Mucosa of stomach (tissue), 1 donor: Measurements from ENCODE around the gene CD7.

Source experiments
- H3K27me3 ChIP-seq: one replicate; pipeline ENCODE4 v1.7.0; 2013; ENCODE audit warnings: mild to moderate bottlenecking, low read length; ENCODE audit not compliant: control insufficient read depth, insufficient read depth
- H3K36me3 ChIP-seq: one replicate; pipeline ENCODE4 v1.7.0; 2013; ENCODE audit warnings: low read length; ENCODE audit not compliant: control insufficient read depth, insufficient read depth
- H3K4me1 ChIP-seq: one replicate; pipeline ENCODE4 v1.7.0; 2013; ENCODE audit warnings: mild to moderate bottlenecking, low read length; ENCODE audit not compliant: control insufficient read depth, insufficient read depth
- H3K4me3 ChIP-seq: one replicate; pipeline ENCODE4 v1.7.0; 2013; ENCODE audit warnings: low read length
- H3K9ac ChIP-seq: one replicate; pipeline ENCODE4 v1.7.0; 2013; ENCODE audit warnings: mild to moderate bottlenecking, low read length, moderate library complexity
- H3K9me3 ChIP-seq: one replicate; pipeline ENCODE4 v1.7.0; 2013; ENCODE audit warnings: mild to moderate bottlenecking, low read length, moderate library complexity; ENCODE audit not compliant: control insufficient read depth
- donor health status: Pancreatic carcinoma.

Gene CD7

GRCh38 chr17:82314727-82315605, 2.4 kb downstream of the CD7 start:
- H3K27me3 ChIP-seq, result peaks cover 39% of the 10 kb centered on the region
- H3K9me3 ChIP-seq, result no peaks in the 10 kb centered on the region
- H3K4me3 ChIP-seq, result no peak overlapping the region
- H3K4me1 ChIP-seq, result peaks cover 5% of the 10 kb centered on the region
- no peaks in the 10 kb centered on the region for H3K36me3 ChIP-seq
- H3K9ac ChIP-seq, result no peak overlapping the region

GRCh38 chr17:82314012-82314726, 3.2 kb downstream of the CD7 start:
- H3K4me1 ChIP-seq, result peaks cover 9% of the 10 kb centered on the region
- H3K4me3 ChIP-seq, result no peak overlapping the region
- no peak overlapping the region for H3K9ac ChIP-seq
- H3K27me3 ChIP-seq, result peaks cover 43% of the 10 kb centered on the region
- no peaks in the 10 kb centered on the region for H3K36me3 ChIP-seq
- H3K9me3 ChIP-seq, result no peaks in the 10 kb centered on the region

DNA sequence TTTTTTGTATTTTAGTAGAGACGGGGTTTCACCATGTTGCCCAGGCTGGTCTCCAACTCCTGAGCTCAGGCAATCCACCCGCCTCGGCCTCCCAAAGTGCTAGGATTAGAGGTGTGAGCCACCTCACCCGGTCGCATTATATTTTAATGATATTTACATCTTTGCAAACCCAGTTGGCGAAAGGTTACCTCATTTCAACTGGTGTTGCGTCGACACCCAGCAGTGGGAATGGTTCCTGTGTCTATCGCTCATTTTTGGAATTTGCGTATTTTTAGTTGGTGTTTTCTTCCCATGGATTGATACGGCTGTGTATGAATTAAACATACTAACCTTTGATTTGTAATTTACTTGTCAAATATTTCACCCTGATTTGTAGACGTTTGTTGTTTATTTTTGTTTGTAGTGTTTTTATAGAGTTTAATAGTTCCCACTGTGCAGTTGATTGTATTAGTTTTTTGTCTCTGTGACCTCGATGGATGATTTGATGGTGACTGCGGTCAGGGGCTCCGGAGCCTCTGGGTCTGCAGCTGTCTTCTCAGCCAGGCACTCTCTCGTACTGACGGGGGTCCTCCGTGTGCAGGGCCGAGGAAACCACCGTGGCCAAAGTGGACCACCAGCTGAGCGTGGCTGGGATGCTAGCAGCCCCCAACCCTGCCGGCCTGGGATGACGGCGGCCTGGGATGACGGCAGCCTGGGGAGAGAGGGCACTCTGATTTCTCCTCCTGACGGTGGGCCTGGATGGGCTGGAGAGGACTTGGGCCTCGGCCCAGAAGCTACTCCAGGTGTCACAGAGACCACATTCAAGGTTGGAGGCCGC, 4.0 kb downstream of the CD7 start:
- peaks cover 9% of the 10 kb centered on the region for H3K4me1 ChIP-seq
- H3K9me3 ChIP-seq, result no peaks in the 10 kb centered on the region
- H3K36me3 ChIP-seq, result no peaks in the 10 kb centered on the region
- H3K9ac ChIP-seq, result no peak overlapping the region
- peaks cover 43% of the 10 kb centered on the region for H3K27me3 ChIP-seq
- no peak overlapping the region for H3K4me3 ChIP-seq

DNA sequence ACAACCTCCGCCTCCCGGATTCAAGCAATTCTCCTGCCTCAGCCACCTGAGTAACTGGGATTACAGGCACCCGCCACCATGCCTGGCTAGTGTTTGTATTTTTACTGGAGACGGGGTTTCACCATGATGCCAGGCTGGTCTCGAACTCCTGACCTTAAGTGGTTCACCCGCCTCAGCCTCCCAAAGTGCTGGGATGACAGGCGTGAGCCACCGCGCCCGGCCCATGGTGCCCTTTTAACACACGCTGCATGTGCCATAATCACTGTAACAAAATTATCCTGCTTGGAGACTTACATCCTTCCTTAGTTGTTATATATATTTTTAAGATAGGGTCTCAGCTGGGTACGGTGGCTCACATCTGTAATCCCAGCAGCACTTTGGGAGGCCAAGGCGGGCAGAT, 5.4 kb downstream of the CD7 start:
- no peaks in the 10 kb centered on the region for H3K36me3 ChIP-seq
- no peaks in the 10 kb centered on the region for H3K9me3 ChIP-seq
- H3K27me3 ChIP-seq, result peaks cover 43% of the 10 kb centered on the region
- H3K4me3 ChIP-seq, result no peak overlapping the region
- peaks cover 9% of the 10 kb centered on the region for H3K4me1 ChIP-seq
- H3K9ac ChIP-seq, result no peak overlapping the region

DNA sequence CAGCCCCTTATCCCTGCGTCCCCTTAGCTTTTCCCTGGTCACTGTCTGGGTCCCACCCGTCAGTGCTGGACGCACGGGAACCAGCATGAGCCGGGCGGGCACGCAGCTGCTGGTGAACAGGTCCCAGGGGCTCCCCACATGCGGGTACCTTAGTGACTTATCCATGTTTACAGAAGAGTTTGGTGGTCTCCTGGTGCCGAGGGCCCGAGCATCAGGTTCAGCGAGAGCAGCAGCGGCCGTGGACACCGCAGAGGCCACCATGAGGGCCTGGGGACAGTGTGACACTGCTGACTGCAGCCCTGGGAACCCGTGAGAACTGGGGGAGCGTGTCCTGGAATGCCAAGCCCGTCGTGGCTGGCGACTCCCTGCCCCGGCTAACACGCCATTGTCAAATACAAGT, 6.5 kb downstream of the CD7 start:
- H3K4me1 ChIP-seq, result peaks cover 5% of the 10 kb centered on the region
- H3K36me3 ChIP-seq, result no peaks in the 10 kb centered on the region
- H3K9me3 ChIP-seq, result no peaks in the 10 kb centered on the region
- H3K9ac ChIP-seq, result no peak overlapping the region
- H3K4me3 ChIP-seq, result no peak overlapping the region
- H3K27me3 ChIP-seq, result peaks cover 32% of the 10 kb centered on the region

GRCh38 chr17:82309656-82310570, 7.5 kb downstream of the CD7 start:
- Histone ChIP-seq H3K4me3 (no peak overlapping the region), H3K36me3 (no peaks in the 10 kb centered on the region), H3K4me1 (peaks cover 4% of the 10 kb centered on the region), H3K27me3 (peaks cover 22% of the 10 kb centered on the region), H3K9me3 (no peaks in the 10 kb centered on the region), H3K9ac (no peak overlapping the region)

DNA sequence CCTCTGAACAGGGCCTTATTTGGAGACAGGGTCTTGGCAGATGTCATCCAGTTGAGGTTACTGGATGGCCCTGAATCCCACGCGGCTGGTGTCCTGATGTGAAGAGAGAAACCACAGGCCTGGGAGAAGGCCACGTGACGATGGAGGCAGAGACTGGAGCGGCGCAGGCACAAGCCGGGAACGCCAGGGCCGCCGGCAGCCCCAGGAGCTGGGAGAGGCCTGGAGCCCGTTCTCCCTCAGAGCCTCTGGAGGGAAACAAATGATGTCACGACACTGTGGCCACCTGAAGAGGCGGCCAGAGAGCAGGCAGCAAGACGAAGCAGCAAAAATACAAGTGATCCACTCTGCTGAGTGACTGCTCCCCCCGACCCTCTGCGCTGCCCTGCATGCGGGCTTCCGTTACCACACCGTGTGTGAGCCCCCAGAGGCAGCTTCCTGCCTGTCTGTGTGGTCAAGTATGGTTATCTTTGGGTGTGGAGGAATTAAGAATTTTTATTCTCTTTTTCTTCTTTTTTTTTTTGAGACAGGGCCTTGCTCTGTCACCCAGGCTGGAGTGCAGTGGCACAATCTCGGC, 11.6 kb downstream of the CD7 start:
- H3K4me1 ChIP-seq, result peaks cover 4% of the 10 kb centered on the region
- no peak overlapping the region for H3K9ac ChIP-seq
- H3K36me3 ChIP-seq, result no peaks in the 10 kb centered on the region
- H3K4me3 ChIP-seq, result no peak overlapping the region
- no peaks in the 10 kb centered on the region for H3K9me3 ChIP-seq
- peaks cover 11% of the 10 kb centered on the region for H3K27me3 ChIP-seq

DNA sequence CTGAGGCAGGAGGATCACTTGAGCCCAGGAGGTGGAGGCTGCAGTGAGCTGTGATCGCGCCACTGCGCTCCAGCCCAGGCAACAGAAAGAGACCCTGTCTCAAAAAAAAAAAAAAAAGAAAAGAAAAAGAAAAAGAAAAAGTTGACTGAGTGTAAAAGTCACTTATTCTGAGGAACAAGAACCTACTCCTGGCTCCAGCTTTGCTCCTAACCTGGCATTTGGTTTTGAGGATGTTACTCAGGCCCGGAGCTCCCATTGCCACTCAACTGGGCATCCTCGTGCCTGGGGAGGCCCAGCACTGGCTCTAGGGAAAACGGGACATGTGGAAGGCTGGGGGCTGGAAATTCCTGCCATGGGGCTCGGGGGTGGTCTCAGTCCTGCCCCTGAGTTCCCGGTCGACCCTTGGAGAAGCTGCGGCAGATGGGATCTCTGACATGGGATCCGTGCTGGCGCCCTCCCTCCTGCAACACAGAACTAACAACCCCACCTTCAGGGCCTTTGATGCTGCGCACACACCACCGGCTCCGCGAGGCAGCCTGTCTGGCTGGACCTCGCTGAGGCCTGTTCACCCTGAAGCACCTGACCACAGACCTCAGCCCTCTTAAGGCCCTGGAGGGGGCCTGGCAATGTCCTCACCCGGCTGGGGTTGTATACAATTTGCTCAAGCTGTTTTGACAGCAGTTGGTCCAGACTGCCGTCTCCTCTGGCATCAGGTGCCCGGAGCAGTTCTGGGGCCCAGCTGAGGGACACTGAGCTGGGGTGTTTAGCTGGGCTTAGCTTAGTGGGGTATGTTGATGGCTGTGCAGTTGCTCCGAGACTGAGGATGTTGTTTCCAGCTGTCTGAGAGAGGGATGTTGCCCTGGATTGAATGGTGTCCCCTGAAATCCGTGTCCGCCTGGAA, 12.3 kb downstream of the CD7 start:
- no peaks in the 10 kb centered on the region for H3K36me3 ChIP-seq
- no peak overlapping the region for H3K9ac ChIP-seq
- H3K4me1 ChIP-seq, result peaks cover 4% of the 10 kb centered on the region
- H3K4me3 ChIP-seq, result no peak overlapping the region
- no peaks in the 10 kb centered on the region for H3K9me3 ChIP-seq
- peaks cover 5% of the 10 kb centered on the region for H3K27me3 ChIP-seq

DNA sequence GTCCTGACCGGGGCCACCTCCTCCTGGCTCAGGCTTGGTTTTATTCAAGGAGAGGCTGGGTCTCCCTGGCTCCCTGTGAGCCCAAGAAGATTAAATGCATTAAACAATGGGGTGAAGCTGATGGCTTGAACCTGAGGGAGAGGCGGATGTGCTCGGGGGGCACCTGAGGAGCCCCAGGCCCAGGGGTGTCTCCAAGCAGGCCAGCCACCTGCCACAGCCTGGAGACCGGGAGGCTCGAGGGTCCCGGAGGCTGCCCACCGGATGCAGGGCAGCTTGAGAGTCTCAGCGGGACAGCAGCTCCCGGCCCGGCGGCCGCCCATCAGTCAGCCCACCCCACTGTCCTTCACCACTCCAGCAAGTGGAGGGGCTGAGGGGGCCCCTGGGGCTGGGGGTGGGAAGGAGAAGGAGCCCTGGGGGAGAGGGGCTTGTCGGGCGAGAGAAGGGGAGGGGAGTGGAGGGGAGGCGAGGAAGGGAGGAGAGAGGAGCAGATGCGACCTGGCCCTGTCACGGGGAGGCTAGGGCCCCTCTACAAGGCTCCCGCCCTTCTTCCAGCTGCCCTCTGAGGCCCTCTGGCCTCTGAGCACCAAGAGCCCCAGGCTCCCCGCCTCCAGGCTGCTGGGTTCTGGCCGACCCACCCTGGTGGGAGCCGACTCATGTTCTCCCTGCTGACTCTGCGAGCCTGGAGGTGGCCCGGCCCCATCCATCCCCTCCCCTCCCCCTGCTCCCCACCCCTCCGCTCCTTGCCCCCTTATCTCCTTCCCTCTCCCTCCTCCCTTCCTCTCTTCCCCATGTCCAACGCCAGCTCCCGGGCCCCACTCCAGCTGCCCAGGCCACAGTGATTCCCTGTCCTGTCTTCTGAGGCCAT, 13.2 kb downstream of the CD7 start:
- Histone ChIP-seq H3K4me3 (no peak overlapping the region), H3K36me3 (no peaks in the 10 kb centered on the region), H3K9me3 (no peaks in the 10 kb centered on the region), H3K9ac (no peak overlapping the region), H3K4me1 (no peaks in the 10 kb centered on the region), H3K27me3 (no peaks in the 10 kb centered on the region)
